Esophagus (tissue), 2 donors: ENCODE results near the gene AGPAT4. TPM values are rescaled to one million over a fixed set of nuclear protein-coding genes. Genes with fewer than 3 reads are reported as not detected.
"Not testable (repeated sequence)": the region's sequence is repeated elsewhere in the genome, so short reads cannot be mapped to it uniquely, and the experiment has no call there.

Experiments
- H3K27ac ChIP-seq, 2 donors: one replicate each; pipeline ENCODE4 v1.5.1; 2013; ENCODE audit warnings: low read depth in 2 of 2, mild to moderate bottlenecking in 2 of 2, inconsistent platforms in 1 of 2, low read length in 1 of 2, moderate library complexity in 1 of 2
- H3K27me3 ChIP-seq, 2 donors: one replicate each; pipeline ENCODE4 v1.6.1; 2013; ENCODE audit warnings: low read length in 2 of 2, control low read depth in 1 of 2, mild to moderate bottlenecking in 1 of 2; ENCODE audit not compliant: insufficient read depth in 2 of 2, control insufficient read depth in 1 of 2
- H3K36me3 ChIP-seq, 2 donors: one replicate each; pipeline ENCODE4 v1.6.1; 2013; ENCODE audit warnings: low read length in 1 of 2; ENCODE audit not compliant: control insufficient read depth in 2 of 2, insufficient read depth in 2 of 2
- H3K4me1 ChIP-seq, 2 donors: one replicate each; pipeline ENCODE4 v1.6.1; 2013; ENCODE audit warnings: low read length in 1 of 2; ENCODE audit not compliant: control insufficient read depth in 2 of 2, insufficient read depth in 2 of 2
- H3K4me3 ChIP-seq, 2 donors: one replicate each; pipeline ENCODE4 v1.5.1; 2013; ENCODE audit warnings: low read length in 2 of 2, mild to moderate bottlenecking in 2 of 2, low read depth in 1 of 2, moderate library complexity in 1 of 2
- H3K9me3 ChIP-seq, 2 donors: one replicate each; pipeline ENCODE4 v1.6.1; 2013; ENCODE audit warnings: mild to moderate bottlenecking in 2 of 2, low read depth in 1 of 2, low read length in 1 of 2, moderate library complexity in 1 of 2; ENCODE audit not compliant: control insufficient read depth in 2 of 2, insufficient read depth in 1 of 2
- WGBS, 2 donors: extraction: QIAGEN DNeasy Blood & Tissue Kit; methylation state at CpG; one replicate each; pipeline ENCODE4 v1.1.7; 2013; 5-methylcytosine and 5-hydroxymethylcytosine counted together
- polyA plus RNA-seq, 2 donors: library from polyadenylated mRNA; stranded (reverse); fragments of 200-250 nt; gene quantifications; one replicate each; pipeline ENCODE4 v1.2.3, GENCODE V29; 2013
- donor health status: healthy with polysubstance abuse.
- donor health status: Bipolar disorder and iron deficiency.

AGPAT4 gene
- 1 to 10 TPM; 1.4 to 2.0 TPM for polyA plus RNA-seq

DNA sequence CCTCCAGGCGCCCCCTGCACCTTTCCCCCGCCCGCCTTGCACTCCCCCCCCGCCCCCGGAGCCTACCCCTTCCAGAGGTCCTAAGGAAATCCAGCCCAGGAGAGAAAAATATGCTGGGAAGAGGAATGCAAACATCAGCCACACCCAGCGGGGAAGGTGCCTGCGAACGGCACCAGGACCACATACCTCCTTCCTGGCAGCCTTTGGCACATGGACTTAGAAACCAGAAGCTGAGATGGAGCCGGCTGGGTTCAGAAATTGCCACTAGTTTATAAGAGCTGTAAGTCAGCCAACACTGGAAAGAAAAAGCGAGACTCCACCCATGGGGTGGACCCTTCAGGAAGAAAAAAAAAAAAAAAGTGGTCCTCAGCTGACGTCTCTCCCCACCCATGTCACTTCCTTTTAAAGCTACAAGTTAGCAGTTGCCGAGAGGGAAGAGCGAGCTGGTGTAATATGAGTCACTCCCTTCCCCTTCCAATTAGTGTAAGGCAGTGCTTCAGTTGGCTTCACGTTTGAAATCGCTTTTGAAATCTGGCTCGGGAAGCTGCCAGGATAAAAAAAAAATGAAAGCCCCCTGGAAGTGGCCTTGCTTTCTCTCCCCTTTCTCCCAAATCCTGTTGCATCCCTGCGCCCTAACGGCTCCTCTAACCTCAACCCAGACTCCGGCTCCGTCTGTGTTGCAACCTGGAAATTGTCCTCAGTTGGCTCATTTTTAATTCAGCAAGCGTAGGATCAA is at the start of gene AGPAT4:
AGPAT4 (minus strand) TSS at position 310 of the 736 bp plus-strand sequence. CDS start 41,848 bp downstream, outside the sequence.
- Histone ChIP-seq H3K27me3 (no peaks in the 10 kb centered on the region), H3K4me3 (peak within 1 kb of the TSS; percentile 54 to 71), H3K9me3 (no peaks in the 10 kb centered on the region), H3K27ac (peak within 1 kb of the TSS; percentile 79 to 82), H3K4me1 (no peaks in the 10 kb centered on the region), H3K36me3 (no peaks in the 10 kb centered on the region)
- WGBS, 2 donors: 0 to 2% methylated on average over 20 to 21 of the region's 21 CpGs

- 67 to 71% methylated on average over 2 of the region's 2 CpGs for WGBS, 2 donors
- Histone ChIP-seq H3K27me3 (no peaks in the 10 kb centered on the region), H3K36me3 (no peaks in the 10 kb centered on the region)
Measured at GRCh38 chr6:161319231-161319630, 45.4 kb upstream of the AGPAT4 start.

DNA sequence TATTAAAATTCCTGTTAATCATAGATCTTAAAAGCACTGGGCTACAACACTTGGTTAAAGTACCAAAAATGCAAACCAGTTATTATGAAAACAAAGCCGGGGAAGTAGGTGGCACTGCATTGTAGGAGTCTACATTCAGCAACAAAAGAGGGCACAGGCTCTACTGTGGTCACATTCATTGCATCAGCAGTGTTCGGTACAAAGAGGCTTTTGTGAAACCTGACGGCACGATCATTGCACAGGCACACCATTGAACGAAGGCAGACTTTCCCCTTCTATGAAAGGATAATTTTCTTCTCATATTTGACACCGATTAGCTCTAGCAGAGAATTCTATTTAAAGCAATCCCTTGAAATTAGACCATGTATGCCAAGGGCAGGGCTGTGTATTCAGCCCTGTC is 44.6 kb upstream of the AGPAT4 start:
- Histone ChIP-seq H3K9me3 (peaks cover 0 to 6% of the 10 kb centered on the region in 2 donors), H3K4me3 (no peak overlapping the region), H3K4me1 (no peaks in the 10 kb centered on the region), H3K36me3 (no peaks in the 10 kb centered on the region), H3K27me3 (no peaks in the 10 kb centered on the region), H3K27ac (no peak overlapping the region)
- 64% methylated on average over 6 of the region's 6 CpGs for WGBS, 2 donors

More at GRCh38 chr6:161319231-161319630, 45.4 kb upstream of the AGPAT4 start:
- no peak overlapping the region for H3K4me3 ChIP-seq
- no peaks in the 10 kb centered on the region for H3K4me1 ChIP-seq
- peaks cover 0 to 6% of the 10 kb centered on the region in 2 donors for H3K9me3 ChIP-seq
- no peak overlapping the region for H3K27ac ChIP-seq

DNA sequence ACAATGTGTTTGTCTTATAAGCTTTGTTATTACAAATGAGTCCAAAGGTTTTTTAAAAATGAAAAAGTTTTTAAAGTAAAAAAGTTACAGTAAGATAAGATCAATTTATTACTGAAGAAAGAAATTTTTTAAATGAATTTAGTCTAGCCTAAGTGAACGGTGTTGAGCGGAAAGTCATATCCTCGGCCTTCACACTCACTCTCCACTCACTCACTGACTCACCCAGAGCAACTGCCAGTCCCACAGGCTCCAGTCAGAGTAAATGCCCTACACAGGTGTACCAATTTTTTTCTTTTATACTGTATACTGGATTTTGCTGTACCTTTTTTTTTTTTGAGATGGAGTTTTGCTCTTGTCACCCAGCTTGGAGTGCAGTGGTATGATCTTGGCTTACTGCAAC is 42.7 kb upstream of the AGPAT4 start:
- H3K9me3 ChIP-seq: peaks cover 0 to 6% of the 10 kb centered on the region in 2 donors
- no peaks in the 10 kb centered on the region for H3K4me1 ChIP-seq
- H3K27ac ChIP-seq: no peak overlapping the region
- H3K4me3 ChIP-seq: no peak overlapping the region
- H3K36me3 ChIP-seq: no peaks in the 10 kb centered on the region
- H3K27me3 ChIP-seq: no peaks in the 10 kb centered on the region
- WGBS, 2 donors: 94 to 95% methylated on average over 3 of the region's 3 CpGs

- H3K36me3 ChIP-seq, H3K27me3 ChIP-seq, H3K4me1 ChIP-seq, H3K9me3 ChIP-seq, H3K4me3 ChIP-seq: not testable (repeated sequence)
- WGBS, 2 donors: 75 to 82% methylated on average over 15 of the region's 15 CpGs
- peak overlapping the region; percentile 3 to 49 for H3K27ac ChIP-seq
Measured at GRCh38 chr6:161315246-161315917, 41.5 kb upstream of the AGPAT4 start.

DNA sequence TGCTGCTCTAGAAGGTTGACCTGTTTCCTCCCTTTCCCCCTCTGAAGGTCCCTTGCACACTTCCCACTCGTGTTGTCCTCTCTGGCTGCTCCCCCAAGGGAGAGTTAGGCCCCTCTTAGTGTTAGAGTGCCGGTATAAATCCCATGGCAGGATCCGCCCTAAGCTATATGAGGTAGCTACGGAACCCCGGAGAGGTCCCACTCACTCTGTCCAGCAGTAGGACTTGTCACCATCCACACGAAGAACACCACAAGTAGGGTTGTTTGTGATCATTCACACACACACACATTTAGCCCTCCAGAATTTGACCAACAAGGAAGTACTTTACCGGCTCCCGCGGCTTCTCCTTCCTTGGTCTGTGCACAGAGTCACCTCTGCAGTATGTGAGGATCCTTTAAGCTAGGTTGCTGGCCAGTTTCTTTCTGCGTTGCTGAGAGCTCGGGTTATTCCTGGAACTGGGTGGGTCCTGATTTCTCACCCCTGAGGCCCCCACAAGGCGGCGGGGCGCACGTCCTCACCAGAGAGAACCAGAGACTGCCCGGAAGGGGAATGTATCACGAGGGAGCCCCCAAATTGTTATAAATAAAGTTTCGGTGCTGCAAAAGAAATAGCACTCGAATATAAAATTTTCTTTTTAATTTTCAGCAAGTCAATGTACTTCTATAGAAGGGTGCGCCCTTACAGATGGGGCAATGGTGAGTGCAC is 40.8 kb upstream of the AGPAT4 start:
- H3K27ac ChIP-seq: peak overlapping the region; percentile 3 to 49
- H3K4me3 ChIP-seq, H3K4me1 ChIP-seq, H3K36me3 ChIP-seq, H3K27me3 ChIP-seq, H3K9me3 ChIP-seq: not testable (repeated sequence)
- WGBS, 2 donors: 92 to 93% methylated on average over 20 of the region's 20 CpGs

DNA sequence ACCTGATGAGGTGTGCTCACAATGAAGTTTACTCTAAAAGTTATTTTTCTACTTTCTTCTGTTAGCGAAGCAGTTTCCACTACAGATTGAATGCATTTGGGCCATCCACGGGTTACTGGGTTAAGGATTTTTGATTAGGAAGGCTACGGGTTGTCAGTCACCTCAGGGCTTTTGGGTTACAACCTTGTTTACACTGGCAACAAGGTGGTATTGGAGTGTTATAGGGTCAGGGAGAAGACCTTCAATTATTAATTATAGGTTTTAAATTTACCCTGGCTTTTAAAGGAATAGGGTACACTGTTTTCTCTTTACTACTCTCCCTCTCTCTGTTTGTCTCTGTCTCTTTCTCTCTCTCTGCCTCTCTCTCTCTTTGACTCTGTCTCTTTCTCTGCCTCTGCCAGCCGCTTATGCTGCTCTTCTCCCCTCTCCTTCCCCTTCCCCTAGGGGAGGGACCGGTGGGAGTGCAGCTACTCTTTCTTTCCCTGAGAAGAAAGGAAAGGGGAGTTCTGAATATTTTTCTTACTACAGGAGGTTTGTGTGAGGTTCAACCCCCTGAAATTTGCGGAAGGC is 40.2 kb upstream of the AGPAT4 start:
- H3K9me3 ChIP-seq: peaks cover 0 to 6% of the 10 kb centered on the region in 2 donors
- H3K36me3 ChIP-seq: no peaks in the 10 kb centered on the region
- no peak overlapping the region for H3K27ac ChIP-seq
- H3K27me3 ChIP-seq: no peaks in the 10 kb centered on the region
- WGBS, 2 donors: 85 to 87% methylated on average over 6 of the region's 6 CpGs
- no peaks in the 10 kb centered on the region for H3K4me1 ChIP-seq
- no peak overlapping the region for H3K4me3 ChIP-seq

DNA sequence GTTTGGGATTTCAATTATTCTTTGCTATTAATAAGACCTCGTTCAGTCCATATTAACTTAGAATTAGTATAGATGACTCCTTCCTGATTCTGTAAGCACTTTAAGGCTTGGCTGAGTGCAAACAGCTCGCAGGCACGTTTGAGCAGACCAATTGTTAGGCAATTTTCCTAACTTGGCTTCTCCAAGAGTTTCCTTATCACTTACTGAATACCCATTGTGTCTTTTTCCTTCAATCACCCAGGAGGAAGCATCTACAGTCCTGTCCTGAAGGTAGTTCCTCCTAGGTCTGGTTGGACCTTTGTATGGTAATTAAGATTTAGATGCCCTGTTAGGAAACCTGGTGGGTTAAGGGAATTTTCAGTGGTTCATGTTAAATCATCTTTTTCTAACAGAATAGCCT is 39.6 kb upstream of the AGPAT4 start:
- H3K9me3 ChIP-seq, H3K4me1 ChIP-seq, H3K27me3 ChIP-seq, H3K4me3 ChIP-seq, H3K36me3 ChIP-seq, H3K27ac ChIP-seq: not testable (repeated sequence)
- WGBS, 2 donors: 46 to 54% methylated on average over 3 of the region's 3 CpGs

DNA sequence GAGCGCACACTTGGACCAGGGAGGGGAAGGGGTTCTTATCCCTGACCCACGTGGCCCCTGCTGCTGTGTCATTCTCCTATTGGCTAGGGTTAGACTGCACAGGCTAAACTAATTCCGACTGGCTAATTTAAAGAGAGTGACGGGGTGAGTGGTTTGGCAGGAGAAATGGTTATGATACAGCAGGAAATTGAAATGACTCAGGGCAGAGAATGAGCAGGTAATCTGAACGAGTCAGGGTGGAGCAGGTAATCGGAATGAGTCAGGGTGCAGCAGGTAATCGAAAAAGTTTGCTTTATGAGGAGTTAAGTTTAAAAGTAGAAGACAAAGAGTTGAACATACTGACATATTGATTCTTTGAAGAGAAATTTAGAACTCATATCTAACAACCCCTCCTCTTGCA is 35.9 kb upstream of the AGPAT4 start:
- peak overlapping the region in 1 of 2 donors; percentile 36 for H3K27ac ChIP-seq
- H3K4me3 ChIP-seq, H3K9me3 ChIP-seq, H3K4me1 ChIP-seq, H3K27me3 ChIP-seq, H3K36me3 ChIP-seq: not testable (repeated sequence)
- 63 to 69% methylated on average over 7 of the region's 7 CpGs for WGBS, 2 donors
